HepG2 (cell line): ENCODE results near the gene ALOX15. TPM values are rescaled to one million over a fixed set of nuclear protein-coding genes. Genes with fewer than 3 reads are reported as not detected.

Experiments
- RERE ChIP-seq: IDR thresholded peaks from 2 replicates; pipeline ENCODE4 v1.6.1; 2016; ENCODE audit warnings: low read depth, missing genetic modification reagents, missing compliant biosample characterization
- ZBTB44 ChIP-seq: sonication (generic); formaldehyde crosslinking; IDR thresholded peaks from 2 replicates; pipeline ENCODE4 v1.4.0; 2020; ENCODE audit warnings: missing genetic modification reagents
- ZNF318 ChIP-seq: sonication (generic); formaldehyde crosslinking; IDR thresholded peaks from 2 replicates; pipeline ENCODE4 v1.4.0; 2020; ENCODE audit warnings: mild to moderate bottlenecking, missing genetic modification reagents
- polyA plus RNA-seq, 8 experiments: library from polyadenylated mRNA; depleted of rRNA in 3 of 8; stranded (reverse) in 7 of 8; unstranded in 1 of 8; fragments of >200 nt; fragmentation: Illumina TruSeq in 4 of 8; extraction: Trizol in 4 of 8; gene quantifications; 2 replicates each; pipeline versions ENCODE4 v1.2.1 to v1.2.3, GENCODE V29; 2011 to 2016; ENCODE audit warnings: low read depth in 4 of 8, missing spikeins in 1 of 8, mixed read lengths in 1 of 8; ENCODE audit not compliant: insufficient read depth in 1 of 8
- total RNA-seq, 5 experiments: library from RNA; depleted of rRNA; stranded (reverse); fragments of >200 nt; fragmentation: Illumina TruSeq; extraction: Trizol; gene quantifications; 2 replicates each; pipeline ENCODE4 v1.2.3, GENCODE V29; 2016; ENCODE audit warnings: low read depth in 1 of 5

ALOX15 gene
- total and polyA plus RNA-seq, 2 of the 13 experiments (the other 11 are each of a cell fraction or from before 2014, with no cell fraction given), result 0.04 TPM; not detected in 1

GRCh38 chr17:4607261-4607741 is 34.2 kb downstream of the ALOX15 start (continued):
- TF ChIP-seq RERE (CRISPR knock-in tag), result no peak
- no peak for TF ChIP-seq ZBTB44
- no peak for TF ChIP-seq ZNF318 (CRISPR knock-in tag)
